NCI-H2107 (cell line): ENCODE measurements around the gene TMEM98.
"Not testable (repeated sequence)": the region's sequence is repeated elsewhere in the genome, so short reads cannot be mapped to it uniquely, and the experiment has no call there.

Source experiments
- DNase-seq: peaks from one replicate; lab custom pipeline; 2025; lab: John Stamatoyannopoulos, UW

The TMEM98 gene

DNA sequence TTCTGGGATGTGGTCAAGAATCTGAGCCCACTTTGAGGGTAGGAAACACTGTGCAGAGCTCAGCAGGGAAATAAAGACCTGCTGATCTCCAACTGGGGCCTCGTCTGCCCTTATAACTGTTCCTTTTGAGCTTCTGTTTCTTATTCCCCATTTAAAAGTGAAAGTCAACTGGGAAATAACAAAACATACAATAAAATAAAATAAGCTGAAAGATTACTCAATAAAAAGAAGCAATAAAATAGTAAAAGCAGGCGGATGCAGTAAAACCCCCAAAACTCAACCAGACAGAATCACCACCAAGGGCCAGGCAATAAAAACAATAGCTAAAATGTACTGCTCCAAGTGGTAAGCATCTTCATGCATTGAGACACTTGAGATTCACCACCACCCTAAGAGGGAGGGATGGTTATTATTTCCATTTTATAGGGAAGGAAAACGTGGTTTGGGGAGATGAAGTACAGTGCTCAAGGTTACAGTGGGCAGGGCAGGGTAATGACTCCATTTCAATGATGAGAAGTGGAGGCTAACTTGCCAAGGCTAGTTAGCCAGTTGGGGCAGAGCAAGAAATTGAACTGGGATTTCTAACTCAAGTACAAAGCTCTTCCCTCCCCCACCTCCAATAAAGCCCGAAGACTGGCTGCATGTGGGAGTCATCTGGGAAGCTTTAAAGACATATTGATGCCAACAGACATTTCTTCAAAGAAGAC, 57.2 kb downstream of the TMEM98 start:
- no peak for DNase-seq

DNA sequence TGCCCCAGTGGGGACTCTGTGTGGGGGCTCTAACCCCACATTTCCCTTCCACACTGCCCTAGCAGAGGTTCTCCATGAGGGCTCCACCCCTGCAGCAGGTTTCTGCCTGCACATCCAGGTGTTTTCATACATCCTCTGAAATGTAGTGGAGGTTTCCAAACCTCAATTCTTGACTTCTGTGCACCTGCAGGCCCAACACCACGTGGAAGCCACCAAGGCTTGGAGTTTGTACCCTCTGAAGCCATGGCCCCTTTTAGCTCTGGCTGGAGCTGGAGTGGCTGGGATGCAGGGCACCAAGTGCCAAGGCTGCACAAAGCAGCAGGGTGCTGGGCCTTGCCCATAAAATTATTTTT, 59.5 kb downstream of the TMEM98 start:
- DNase-seq: not testable (repeated sequence)

DNA sequence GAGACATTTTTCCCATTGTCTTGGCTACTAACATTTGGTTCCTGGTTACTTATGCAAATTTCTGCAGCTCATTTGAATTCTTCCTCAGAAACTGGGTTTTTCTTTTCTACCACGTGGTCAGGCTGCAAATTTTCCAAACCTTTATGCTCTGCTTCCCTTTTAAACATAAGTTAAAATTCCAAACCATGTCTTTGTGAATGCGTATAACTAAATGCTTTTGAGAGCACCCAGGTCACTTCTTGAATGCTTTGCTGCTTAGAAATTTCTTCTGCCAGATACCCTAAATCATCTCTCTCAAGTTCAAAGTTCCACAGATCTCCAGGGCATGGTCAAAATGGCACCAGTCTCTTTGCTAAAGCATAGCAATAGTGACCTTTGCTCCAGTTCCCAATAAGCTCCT, 59.9 kb downstream of the TMEM98 start:
- not testable (repeated sequence) for DNase-seq

GRCh38 chr17:32988481-32989101, 60.6 kb downstream of the TMEM98 start:
- DNase-seq: no peak

DNA sequence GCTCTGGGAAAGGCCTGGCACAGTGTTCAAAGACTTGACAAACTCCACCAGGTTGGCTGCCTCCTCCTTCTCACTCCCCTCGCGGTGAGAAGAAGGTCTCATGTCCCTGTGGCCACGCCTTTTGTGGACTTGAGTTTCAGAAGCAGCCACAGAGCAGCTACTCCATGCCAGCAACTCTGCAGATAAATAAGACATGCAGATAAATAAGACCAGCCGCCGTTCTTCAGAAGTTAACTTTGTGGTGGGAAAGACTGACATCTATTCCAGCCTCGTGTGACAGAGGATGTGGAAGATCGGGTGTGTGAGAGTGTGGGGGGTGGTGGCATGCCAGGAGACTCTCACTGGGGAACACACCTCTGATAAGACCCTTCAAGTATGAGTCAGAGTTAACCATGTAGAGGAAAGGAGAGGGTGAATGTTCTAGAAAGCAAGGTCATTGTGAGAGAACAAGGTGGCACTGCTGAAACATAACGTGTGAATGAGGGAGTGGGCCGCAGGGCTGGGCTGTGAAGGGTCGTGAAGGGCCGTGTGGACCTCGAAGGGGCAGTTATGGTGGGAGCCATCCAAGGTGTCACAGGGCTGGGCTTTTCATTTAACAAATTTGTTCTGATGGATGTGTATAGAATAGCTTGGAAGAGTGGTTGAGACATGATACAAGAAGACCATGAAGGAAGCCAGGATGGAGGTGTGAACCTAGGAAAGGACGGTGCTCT, 64.5 kb downstream of the TMEM98 start:
- no peak for DNase-seq

- no peak for DNase-seq
Observed at GRCh38 chr17:32993977-32994376, 66.0 kb downstream of the TMEM98 start.
